ENCODE measurements around the gene DBH.

DBH gene

DNA sequence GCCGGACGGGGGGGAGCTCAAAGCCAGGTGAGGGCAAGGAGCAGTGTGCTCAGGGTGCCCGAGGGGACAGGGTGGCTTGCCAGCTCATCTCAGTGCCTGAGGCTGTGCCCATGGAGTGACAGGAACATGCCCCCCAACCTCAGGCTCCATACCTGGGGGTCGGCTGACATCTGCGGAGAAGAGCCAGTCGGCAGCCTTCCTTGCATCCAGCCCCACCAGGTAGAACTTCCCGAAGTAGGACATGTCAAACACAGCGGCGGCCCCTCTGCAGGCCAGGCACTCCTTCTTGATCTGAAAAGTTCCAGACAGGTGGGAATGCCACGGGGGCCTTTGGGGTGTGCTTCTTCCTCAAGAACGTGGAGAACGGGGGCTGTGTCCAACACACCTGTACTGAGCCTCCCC, 59.9 kb downstream of the DBH start:
- Histone ChIP-seq H3K9ac (ENCODE audit: low read length) (no peak overlapping the region), H3K27me3 (ENCODE audit: control insufficient read depth, insufficient read depth, low read length) (no peaks in the 10 kb centered on the region), H3K4me3 (ENCODE audit: low read length) (no peak overlapping the region), H3K4me1 (ENCODE audit: control insufficient read depth, insufficient read depth, low read length) (no peaks in the 10 kb centered on the region), H3K9me3 (ENCODE audit: control insufficient read depth, low read length) (no peaks in the 10 kb centered on the region), H3K36me3 (ENCODE audit: control insufficient read depth, insufficient read depth, low read length) (no peaks in the 10 kb centered on the region)

- Histone ChIP-seq H3K4me3 (ENCODE audit: low read length) (no peak overlapping the region), H3K36me3 (ENCODE audit: control insufficient read depth, insufficient read depth, low read length) (no peaks in the 10 kb centered on the region), H3K4me1 (ENCODE audit: control insufficient read depth, insufficient read depth, low read length) (no peaks in the 10 kb centered on the region), H3K9ac (ENCODE audit: low read length) (no peak overlapping the region), H3K9me3 (ENCODE audit: control insufficient read depth, low read length) (no peaks in the 10 kb centered on the region), H3K27me3 (ENCODE audit: control insufficient read depth, insufficient read depth, low read length) (no peaks in the 10 kb centered on the region)
Observed at GRCh38 chr9:133699546-133699945, 63.4 kb downstream of the DBH start.

DNA sequence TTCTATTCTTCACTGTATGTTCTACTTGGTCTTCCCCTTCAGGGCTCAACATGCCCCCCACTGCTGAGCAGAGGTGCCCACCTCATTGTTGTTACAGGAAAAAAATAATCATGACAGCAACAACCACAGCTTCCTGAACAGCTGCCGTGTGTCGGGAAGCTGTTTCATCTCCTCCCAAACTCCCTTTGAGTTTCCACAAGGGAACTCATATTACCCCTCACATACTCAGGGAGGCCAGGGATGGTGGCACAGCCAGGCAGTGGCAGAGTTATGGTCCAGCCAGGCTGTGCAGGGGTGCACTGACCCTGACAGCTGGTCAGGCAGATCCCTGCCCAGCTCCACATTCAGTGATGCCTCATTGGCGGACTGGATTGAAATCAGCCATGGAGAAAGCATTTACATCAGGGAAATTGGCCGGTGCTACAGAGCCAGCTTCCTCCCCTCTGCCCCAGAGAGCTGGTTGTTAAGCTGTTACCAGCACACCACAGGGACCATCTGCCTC, 64.7 kb downstream of the DBH start:
- no peak overlapping the region for H3K9ac ChIP-seq (ENCODE audit: low read length)

DNA sequence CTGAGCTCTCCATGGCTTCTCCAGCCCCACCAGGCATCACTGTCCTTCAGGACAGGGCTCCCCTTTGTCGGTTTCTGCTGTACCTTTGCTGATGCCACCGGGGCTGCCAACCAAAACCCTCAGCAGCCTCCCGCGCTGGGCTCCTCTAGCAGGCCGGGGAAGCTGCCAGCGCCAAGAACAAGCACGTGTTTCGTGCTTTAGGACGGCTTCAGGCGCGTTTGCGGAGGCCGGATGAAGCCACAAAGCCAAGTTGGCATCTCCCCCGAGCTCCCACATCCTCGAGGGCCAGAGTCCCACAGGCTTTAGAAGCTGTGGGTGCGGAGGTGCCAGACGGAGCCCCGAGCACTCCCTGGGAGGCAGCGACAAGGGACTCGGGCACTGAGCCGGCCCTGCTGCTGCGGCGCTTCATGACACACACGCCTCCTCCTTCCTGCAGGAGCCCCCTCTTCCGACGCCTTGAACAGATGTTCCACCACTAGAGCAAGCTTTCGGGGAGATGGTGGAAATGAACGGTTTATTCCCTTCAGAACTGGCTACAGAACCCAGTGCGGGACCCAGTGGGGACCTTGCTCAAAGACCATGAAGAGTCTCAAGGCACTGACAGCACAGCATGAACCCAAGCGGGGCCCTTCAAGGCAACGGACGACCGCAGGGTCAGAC, 65.3 kb downstream of the DBH start:
- Histone ChIP-seq H3K9me3 (ENCODE audit: control insufficient read depth, low read length) (no peaks in the 10 kb centered on the region), H3K36me3 (ENCODE audit: control insufficient read depth, insufficient read depth, low read length) (no peaks in the 10 kb centered on the region), H3K4me1 (ENCODE audit: control insufficient read depth, insufficient read depth, low read length) (no peaks in the 10 kb centered on the region), H3K9ac (ENCODE audit: low read length) (no peak overlapping the region), H3K27me3 (ENCODE audit: control insufficient read depth, insufficient read depth, low read length) (no peaks in the 10 kb centered on the region), H3K4me3 (ENCODE audit: low read length) (no peak overlapping the region)

More for the DNA sequence above, 64.7 kb downstream of the DBH start:
- Histone ChIP-seq H3K4me3 (ENCODE audit: low read length) (no peak overlapping the region), H3K36me3 (ENCODE audit: control insufficient read depth, insufficient read depth, low read length) (no peaks in the 10 kb centered on the region), H3K27me3 (ENCODE audit: control insufficient read depth, insufficient read depth, low read length) (no peaks in the 10 kb centered on the region), H3K4me1 (ENCODE audit: control insufficient read depth, insufficient read depth, low read length) (no peaks in the 10 kb centered on the region), H3K9me3 (ENCODE audit: control insufficient read depth, low read length) (no peaks in the 10 kb centered on the region)

DNA sequence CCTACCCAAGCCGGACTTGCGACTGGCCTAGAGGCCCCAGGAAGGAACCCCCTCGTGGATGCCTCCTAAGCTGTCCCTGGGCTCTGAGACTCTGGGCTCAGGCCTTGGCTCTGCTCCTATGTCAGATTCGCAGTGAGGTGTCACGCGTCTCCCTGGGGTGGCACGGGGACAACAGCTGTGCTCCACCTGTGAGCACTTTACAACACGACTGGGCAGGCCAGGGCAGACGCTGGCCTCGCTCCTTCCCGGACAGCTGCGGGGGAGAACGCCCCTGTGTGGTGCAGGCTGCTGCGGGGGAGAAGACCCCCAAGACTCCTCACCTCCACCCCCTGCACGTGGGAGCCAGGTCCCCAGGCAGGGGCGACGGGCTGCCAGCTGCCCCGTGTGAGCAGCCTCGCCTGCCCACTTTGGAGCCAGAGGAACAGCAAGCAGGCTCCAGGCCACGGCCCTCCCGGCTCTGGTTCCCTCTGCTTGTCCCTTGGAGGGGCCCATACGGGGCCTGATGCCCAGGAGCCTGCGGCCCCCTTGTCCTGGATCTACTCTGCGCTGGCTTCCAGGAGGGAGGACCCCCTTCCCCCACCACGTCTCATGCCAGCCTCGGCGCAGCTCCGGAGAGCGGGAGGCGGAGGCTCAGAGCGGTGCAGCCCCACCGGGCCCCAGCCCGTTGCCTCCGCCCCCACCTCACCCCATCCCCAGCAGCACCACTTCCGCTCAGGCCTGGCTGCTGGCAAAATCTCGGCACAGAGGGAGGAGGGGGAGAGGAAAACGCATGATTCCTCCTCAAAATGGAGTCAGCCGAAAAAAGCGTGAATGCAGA, 66.0 kb downstream of the DBH start:
- no peaks in the 10 kb centered on the region for H3K4me1 ChIP-seq (ENCODE audit: control insufficient read depth, insufficient read depth, low read length)
- H3K27me3 ChIP-seq (ENCODE audit: control insufficient read depth, insufficient read depth, low read length) = no peaks in the 10 kb centered on the region
- no peaks in the 10 kb centered on the region for H3K36me3 ChIP-seq (ENCODE audit: control insufficient read depth, insufficient read depth, low read length)
- H3K9me3 ChIP-seq (ENCODE audit: control insufficient read depth, low read length) = no peaks in the 10 kb centered on the region
- no peak overlapping the region for H3K4me3 ChIP-seq (ENCODE audit: low read length)
- H3K9ac ChIP-seq (ENCODE audit: low read length) = peak overlapping the region; percentile 15

DNA sequence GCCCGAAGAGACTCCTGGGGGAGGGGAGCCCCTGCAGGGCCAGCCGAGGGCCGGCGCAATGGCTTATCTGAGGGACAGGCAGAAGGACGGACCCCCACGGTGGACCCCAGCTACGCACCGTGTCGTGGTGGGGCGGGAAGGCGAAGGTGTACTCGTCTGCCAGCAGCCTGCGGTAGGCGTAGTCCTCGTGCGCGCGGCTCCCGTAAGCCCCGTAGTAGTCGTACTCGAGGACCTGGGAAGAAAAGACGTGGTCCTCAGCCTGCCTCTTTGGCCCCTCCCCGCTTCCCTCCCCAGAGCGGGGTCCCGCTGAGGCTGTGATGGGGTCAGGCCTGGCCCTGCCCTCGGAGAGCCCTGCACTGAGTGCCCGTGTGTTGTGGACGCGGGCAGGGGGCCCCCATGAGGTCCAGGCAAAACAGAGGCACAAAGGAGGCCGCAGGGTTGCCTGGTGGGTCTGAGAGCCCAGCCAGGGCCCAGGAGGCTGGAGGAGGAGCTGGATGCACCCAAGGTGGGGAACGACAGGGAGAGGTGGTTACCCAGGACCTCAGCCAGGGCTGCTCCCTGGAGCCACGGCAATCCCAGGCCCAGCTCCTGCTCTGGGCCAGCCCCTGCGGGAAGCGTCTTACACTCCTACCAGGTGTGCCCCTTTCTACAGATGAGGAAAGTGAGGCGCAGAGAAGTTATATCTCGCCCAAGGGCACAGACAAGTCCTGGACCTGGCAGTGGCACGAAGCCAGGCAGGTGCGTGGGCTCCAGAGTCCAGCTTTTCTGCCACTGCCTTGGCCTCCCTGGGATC, 66.8 kb downstream of the DBH start:
- H3K9ac ChIP-seq (ENCODE audit: low read length) = peak overlapping the region; percentile 15
- H3K4me1 ChIP-seq (ENCODE audit: control insufficient read depth, insufficient read depth, low read length) = no peaks in the 10 kb centered on the region
- no peaks in the 10 kb centered on the region for H3K27me3 ChIP-seq (ENCODE audit: control insufficient read depth, insufficient read depth, low read length)
- H3K4me3 ChIP-seq (ENCODE audit: low read length) = no peak overlapping the region
- H3K9me3 ChIP-seq (ENCODE audit: control insufficient read depth, low read length) = no peaks in the 10 kb centered on the region
- H3K36me3 ChIP-seq (ENCODE audit: control insufficient read depth, insufficient read depth, low read length) = no peaks in the 10 kb centered on the region

- H3K9ac ChIP-seq (ENCODE audit: low read length) = no peak overlapping the region
- H3K9me3 ChIP-seq (ENCODE audit: control insufficient read depth, low read length) = no peaks in the 10 kb centered on the region
- no peaks in the 10 kb centered on the region for H3K36me3 ChIP-seq (ENCODE audit: control insufficient read depth, insufficient read depth, low read length)
- no peaks in the 10 kb centered on the region for H3K27me3 ChIP-seq (ENCODE audit: control insufficient read depth, insufficient read depth, low read length)
- H3K4me1 ChIP-seq (ENCODE audit: control insufficient read depth, insufficient read depth, low read length) = no peaks in the 10 kb centered on the region
- H3K4me3 ChIP-seq (ENCODE audit: low read length) = no peak overlapping the region
Observed at GRCh38 chr9:133703591-133704399, 67.6 kb downstream of the DBH start.

- Histone ChIP-seq H3K36me3 (ENCODE audit: control insufficient read depth, insufficient read depth, low read length) (no peaks in the 10 kb centered on the region), H3K9me3 (ENCODE audit: control insufficient read depth, low read length) (no peaks in the 10 kb centered on the region), H3K27me3 (ENCODE audit: control insufficient read depth, insufficient read depth, low read length) (no peaks in the 10 kb centered on the region), H3K4me1 (ENCODE audit: control insufficient read depth, insufficient read depth, low read length) (no peaks in the 10 kb centered on the region), H3K4me3 (ENCODE audit: low read length) (no peak overlapping the region), H3K9ac (ENCODE audit: low read length) (no peak overlapping the region)
Observed at GRCh38 chr9:133704711-133705181, 68.6 kb downstream of the DBH start.

- no peaks in the 10 kb centered on the region for H3K4me1 ChIP-seq (ENCODE audit: control insufficient read depth, insufficient read depth, low read length)
- H3K36me3 ChIP-seq (ENCODE audit: control insufficient read depth, insufficient read depth, low read length) = no peaks in the 10 kb centered on the region
- H3K9ac ChIP-seq (ENCODE audit: low read length) = no peak overlapping the region
- no peaks in the 10 kb centered on the region for H3K27me3 ChIP-seq (ENCODE audit: control insufficient read depth, insufficient read depth, low read length)
- no peaks in the 10 kb centered on the region for H3K9me3 ChIP-seq (ENCODE audit: control insufficient read depth, low read length)
- no peak overlapping the region for H3K4me3 ChIP-seq (ENCODE audit: low read length)
Observed at GRCh38 chr9:133705576-133705975, 69.4 kb downstream of the DBH start.

- Histone ChIP-seq H3K36me3 (ENCODE audit: control insufficient read depth, insufficient read depth, low read length) (no peaks in the 10 kb centered on the region), H3K9me3 (ENCODE audit: control insufficient read depth, low read length) (no peaks in the 10 kb centered on the region), H3K4me1 (ENCODE audit: control insufficient read depth, insufficient read depth, low read length) (no peaks in the 10 kb centered on the region), H3K27me3 (ENCODE audit: control insufficient read depth, insufficient read depth, low read length) (no peaks in the 10 kb centered on the region), H3K4me3 (ENCODE audit: low read length) (no peak overlapping the region), H3K9ac (ENCODE audit: low read length) (no peak overlapping the region)
Observed at GRCh38 chr9:133706307-133707050, 70.3 kb downstream of the DBH start.

Measured in mucosa of stomach (tissue), 1 donor.